Measurements from ENCODE around the gene CBLIF.

GRCh38 chr11:59877784-59878183, 32.5 kb upstream of the CBLIF start:
- no peak for TF ChIP-seq EZH2phosphoT487 (IDR thresholded peaks at IDR 0.05; ENCODE audit: borderline replicate concordance, low read depth, low read length)
- no peak for TF ChIP-seq CTCF (conservative IDR thresholded peaks at IDR 0.05; ENCODE audit: low read length)
